Right renal cortex interstitium (tissue), 3 donors: ENCODE measurements around the gene SLC37A2. TPM values are rescaled to one million over a fixed set of nuclear protein-coding genes. Genes with fewer than 3 reads are reported as not detected.

Experiments
- DNase-seq, 3 donors: peaks; one replicate each; pipeline ENCODE4 v3.0.0-alpha.2; 2013; ENCODE audit warnings: low read depth in 3 of 3, low spot score in 2 of 3
- polyA plus RNA-seq, 3 donors: library from polyadenylated mRNA; unstranded; fragments of 120-200 nt; gene quantifications; one replicate each; pipeline ENCODE4 v1.2.1, GENCODE V29; 2013; ENCODE audit not compliant: insufficient read length in 3 of 3

Gene SLC37A2
- polyA plus RNA-seq, 3 donors, result 1.0 to 1.5 (median 1.4) TPM

DNA sequence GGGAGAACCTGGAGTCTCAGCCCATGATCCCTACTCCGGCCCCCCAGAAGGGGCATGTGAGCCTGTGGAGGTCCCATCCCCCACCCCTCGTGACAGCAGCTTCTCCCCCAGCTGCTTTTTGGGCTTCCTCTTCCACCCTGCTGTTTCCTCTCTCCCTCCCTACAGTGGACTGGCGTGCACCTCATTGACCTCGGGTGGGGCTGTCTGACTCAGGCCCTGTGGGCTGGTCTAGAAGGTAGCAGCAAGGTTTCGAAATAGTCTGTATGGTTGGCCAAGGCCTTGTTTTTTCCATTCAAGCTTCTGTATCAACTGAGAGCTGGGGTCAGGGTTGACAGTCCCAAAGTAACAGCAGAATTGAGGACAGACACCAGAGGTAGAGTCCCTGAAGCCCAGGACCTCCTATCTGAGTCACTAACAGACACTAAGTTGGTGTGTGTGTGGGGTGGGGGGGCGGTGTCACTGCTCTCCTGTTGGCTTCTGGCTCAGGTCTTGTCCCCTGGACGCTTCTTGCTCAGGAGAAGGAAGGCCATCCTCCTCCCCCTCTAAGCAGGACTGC, 7.7 kb downstream of the SLC37A2 start:
- no peak for DNase-seq

GRCh38 chr11:125071435-125071834, 8.3 kb downstream of the SLC37A2 start:
- DNase-seq, result no peak

- no peak for DNase-seq
Measured at GRCh38 chr11:125071846-125072217, 8.7 kb downstream of the SLC37A2 start.

DNA sequence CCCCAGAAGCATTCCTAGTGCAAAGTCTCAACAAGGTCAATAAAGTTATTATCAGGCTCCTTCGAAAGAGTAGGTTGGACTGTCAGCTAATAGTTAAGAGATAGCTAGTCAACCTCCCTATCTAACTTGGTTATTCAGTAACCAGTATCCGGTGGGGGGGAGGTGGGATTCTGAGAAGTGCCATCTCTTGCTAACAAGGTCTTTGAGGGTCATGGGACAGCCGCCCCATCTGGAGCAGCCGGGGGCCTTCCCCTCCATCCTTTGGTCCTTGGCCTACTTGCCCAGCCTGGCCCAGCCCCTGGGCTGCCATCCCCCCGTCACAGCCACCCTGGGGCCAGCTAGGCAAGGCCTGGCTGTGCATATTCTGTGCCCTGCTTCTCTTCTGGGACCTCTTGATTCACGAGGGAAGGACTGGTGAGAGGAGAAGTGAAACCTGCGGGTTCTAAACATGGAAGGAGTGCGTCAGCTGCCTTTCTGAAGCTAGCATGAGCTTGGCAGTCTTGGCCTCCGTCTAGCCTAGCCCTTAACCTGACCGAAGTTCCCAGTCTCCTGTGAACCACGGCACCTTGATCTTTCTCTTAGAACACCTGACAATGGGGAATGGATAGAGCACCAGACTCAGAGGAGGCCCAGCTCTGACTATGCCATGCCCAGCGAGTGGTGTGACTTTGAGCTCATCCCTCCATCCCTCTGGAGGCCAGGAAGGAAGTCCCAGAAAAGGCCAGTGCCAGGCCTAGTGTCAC, 9.3 kb downstream of the SLC37A2 start:
- DNase-seq, result no peak

DNA sequence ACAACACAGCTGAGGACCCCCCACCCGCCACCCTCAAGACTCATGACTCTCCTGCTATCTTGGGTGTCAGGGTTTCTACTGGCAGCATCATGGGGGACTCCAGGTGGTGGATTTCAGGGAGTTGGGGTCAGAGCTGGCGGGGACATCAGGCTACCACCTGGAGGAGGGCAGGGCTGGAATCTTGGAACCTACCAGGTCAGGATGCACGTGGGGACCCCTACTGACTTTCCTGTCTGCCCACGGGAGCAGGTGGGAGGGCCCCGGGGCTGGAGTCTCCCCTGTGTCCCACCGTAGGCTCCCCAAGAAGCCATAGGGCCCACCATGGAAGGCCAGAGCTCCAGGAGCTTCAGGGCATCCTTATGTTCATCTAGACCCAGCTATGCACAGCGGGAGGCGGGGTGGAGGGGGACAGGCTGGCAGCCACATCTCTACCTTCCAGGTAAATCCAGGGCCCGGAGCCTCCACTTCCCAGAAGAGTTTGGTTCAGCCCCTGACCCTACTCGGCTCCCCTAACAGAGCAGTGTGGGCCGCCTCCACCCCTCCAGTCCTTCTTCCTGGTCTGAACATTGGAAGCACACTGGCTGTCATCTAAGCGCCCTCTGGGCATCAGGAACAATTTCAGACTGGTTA, 10.0 kb downstream of the SLC37A2 start:
- DNase-seq, result no peak

GRCh38 chr11:125073616-125074483, 10.7 kb downstream of the SLC37A2 start:
- no peak for DNase-seq

DNA sequence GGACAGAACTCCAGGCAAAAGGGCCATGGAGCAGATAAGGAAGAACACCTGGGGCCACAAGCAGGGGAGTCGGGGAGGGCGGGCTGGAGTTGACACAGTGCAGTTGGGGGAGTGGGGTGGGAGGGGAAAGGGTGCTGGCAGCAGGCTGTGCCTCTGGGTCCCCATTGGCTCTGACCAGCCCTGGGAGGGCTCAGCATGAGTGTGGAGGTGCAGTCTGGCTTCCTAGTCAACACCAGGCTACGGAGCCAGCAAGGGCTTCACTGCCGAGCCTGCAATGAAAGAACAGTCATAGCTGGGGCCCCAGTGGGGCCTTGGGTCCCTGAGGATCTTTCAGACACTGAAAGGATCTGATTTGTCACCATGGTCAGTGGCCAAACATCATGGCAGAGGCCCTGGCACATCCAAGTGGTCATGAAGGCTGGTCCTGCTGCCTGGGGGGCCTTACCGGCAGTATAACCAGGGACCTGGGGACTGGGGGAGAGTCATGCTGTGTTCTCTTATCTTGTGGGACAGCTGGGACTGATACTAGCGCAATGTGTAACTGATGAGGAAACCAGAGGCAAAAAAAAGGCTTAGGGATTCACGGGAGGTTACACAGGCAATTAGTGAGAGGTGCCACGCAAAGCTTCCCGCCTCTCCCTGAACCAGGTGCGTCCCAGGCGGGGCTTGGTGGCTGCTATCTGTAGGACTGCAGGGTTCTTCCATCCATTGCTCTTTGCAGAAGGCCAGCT, 11.6 kb downstream of the SLC37A2 start:
- DNase-seq, result no peak

GRCh38 chr11:125075242-125075625, 12.1 kb downstream of the SLC37A2 start:
- no peak for DNase-seq

DNA sequence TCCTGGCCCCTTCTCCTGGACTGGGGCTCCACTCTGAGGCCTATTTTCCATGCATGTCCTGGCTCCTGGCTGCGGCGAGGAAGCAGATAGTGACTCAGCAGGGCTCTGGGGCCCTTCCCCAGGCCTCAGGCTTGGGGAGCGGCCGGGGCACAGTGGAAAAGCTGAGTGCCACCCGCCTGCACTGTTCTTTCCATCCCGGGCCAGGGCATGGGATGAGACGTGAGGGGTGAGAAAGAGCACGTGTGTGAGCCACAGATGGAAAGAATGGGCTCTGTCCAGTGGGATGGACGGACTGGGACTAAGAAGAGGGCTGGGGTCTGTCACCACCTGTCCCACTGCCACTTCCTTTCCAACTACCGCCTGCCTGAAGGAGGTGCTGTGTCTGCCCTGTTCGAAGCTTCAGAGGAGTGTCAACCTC, 12.8 kb downstream of the SLC37A2 start:
- DNase-seq, result no peak

DNA sequence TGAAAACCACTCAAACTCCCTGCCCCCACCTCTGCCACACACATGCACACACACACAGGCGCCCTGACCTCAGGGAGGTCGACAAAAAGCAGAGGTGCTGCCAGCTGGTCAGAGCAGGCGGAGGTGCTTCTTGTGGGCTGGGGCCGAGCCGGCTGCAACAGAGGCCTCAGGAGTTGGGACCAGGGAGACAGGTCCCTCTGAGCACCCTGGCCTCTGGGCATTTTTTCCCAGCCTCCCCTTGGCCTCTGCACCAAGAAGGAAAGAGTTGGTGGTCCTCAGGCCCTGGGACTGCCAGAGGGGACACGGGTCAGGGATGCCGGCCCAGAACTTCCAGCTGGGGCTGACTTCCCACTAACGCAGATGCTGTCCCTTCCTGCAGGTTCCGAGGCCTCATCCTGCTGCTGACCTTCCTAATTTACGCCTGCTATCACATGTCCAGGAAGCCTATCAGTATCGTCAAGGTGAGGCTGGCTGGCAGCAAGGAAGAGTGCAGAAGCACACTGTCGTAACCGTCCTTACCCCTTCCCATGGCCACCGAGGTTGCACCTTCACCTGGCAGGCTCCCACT, 13.4 kb downstream of the SLC37A2 start:
- no peak for DNase-seq

- no peak for DNase-seq
Measured at GRCh38 chr11:125078016-125078415, 14.9 kb downstream of the SLC37A2 start.

- no peak for DNase-seq
Measured at GRCh38 chr11:125078516-125079140, 15.5 kb downstream of the SLC37A2 start.

GRCh38 chr11:125079151-125079877, 16.2 kb downstream of the SLC37A2 start:
- no peak for DNase-seq

- DNase-seq, result no peak
Measured at GRCh38 chr11:125079878-125080530, 16.9 kb downstream of the SLC37A2 start.

DNA sequence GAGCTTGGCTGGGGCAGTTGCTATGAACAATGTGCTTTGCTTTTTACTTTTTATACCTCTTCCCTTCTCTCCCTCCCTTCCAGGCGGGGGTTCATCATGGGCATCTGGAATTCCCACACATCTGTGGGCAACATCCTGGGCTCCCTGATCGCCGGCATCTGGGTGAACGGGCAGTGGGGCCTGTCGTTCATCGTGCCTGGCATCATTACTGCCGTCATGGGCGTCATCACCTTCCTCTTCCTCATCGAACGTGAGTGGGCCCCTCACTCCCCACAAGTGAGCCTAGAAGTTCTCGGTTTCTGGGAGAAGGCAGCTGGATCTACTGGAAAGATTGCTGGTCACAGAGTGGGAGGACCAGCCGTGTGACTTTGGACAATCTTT, 17.4 kb downstream of the SLC37A2 start:
- no peak for DNase-seq

DNA sequence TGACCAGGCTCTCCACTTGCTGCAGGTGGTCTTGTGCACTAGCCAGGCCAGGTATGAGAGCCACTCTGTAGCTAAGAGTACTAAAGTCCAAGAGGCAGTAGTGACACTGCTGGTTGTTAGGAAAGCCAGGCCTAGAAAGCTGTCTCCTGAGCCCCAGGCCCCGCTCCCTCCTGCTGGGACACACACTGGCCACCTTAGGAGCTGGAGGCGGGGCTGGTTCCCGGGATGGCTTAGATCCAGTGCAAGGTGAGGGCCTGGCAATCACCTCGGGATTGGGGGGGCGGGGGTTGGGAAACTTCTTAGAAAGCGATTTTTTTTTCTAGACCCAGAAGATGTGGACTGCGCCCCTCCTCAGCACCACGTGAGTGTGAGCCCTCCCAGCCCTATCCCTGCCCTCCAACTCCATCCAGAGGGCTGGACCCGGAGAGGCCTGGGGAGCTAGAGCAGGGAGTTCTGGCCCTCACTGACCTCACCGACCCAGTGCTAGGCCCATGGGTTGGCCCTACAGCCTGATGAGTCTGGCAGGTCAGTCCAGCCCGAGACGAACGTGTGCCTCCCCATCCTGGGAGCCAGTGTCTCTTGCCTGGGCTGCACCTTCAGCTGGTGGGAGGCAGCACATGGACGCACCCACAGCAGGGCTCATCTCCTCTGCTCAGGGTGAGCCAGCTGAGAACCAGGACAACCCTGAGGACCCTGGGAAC, 18.1 kb downstream of the SLC37A2 start:
- DNase-seq, result no peak

GRCh38 chr11:125082040-125082439, 18.9 kb downstream of the SLC37A2 start:
- no peak for DNase-seq
